Panc1 (cell line): ENCODE results near the gene CIDEA.

Experiments
- POLR2AphosphoS5 ChIP-seq: IDR thresholded peaks from 2 replicates; pipeline ENCODE4 v1.6.1; 2012; ENCODE audit warnings: mild to moderate bottlenecking, low read depth, low read length, moderate library complexity
- TCF7L2 ChIP-seq: IDR thresholded peaks from 2 replicates; pipeline ENCODE4 v1.6.1; 2011; ENCODE audit warnings: mild to moderate bottlenecking, low read depth, low read length, inconsistent platforms
- TF ChIP-seq, protein P1 (sequence below): fragments of 450-650 bp; IDR thresholded peaks from 2 replicates; pipeline ENCODE4 v1.5.1; 2017; ENCODE audit warnings: mild to moderate bottlenecking
- TF ChIP-seq, protein P2 (sequence below), 2 experiments: IDR thresholded peaks; 2 replicates each; pipeline ENCODE4 v1.6.1; 2011 to 2012; ENCODE audit warnings: low read depth in 2 of 2, control low read depth in 1 of 2, low read length in 1 of 2, mild to moderate bottlenecking in 1 of 2, moderate library complexity in 1 of 2; ENCODE audit not compliant: insufficient read depth in 1 of 2

DNA sequence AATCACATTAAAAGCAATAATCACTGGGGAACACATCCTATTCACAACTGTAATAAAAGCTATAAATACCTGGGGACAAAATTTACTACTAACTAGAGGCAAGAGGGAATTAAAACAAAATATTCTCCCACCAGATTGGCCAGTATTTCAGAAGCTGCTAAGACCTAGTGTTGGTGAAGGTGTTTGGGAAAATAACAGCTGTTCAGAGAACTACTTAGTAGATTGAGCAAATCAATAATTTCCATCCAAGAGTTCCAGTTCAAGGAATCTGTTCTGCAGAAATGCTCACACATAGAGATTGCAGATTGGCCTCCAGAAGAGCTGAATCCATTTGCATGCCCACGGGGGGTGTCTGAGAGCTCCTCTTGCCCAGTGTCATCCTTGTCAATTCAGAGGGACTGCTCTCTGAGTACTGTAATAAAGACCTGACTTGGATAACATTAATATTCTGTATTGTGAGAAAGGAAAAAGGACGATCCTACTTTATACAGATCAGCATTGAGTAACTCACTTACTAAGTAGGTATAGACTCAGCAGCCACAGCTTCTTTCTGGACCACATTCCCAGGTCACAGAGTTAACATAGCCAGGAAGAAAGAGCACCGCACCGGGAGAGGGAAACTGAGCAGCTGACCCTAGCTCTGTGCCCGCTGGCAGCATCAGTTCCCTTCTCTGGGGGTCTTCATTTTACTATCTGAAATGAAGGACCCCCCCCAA is 59.5 kb downstream of the CIDEA start:
- TF ChIP-seq, protein P1, sequence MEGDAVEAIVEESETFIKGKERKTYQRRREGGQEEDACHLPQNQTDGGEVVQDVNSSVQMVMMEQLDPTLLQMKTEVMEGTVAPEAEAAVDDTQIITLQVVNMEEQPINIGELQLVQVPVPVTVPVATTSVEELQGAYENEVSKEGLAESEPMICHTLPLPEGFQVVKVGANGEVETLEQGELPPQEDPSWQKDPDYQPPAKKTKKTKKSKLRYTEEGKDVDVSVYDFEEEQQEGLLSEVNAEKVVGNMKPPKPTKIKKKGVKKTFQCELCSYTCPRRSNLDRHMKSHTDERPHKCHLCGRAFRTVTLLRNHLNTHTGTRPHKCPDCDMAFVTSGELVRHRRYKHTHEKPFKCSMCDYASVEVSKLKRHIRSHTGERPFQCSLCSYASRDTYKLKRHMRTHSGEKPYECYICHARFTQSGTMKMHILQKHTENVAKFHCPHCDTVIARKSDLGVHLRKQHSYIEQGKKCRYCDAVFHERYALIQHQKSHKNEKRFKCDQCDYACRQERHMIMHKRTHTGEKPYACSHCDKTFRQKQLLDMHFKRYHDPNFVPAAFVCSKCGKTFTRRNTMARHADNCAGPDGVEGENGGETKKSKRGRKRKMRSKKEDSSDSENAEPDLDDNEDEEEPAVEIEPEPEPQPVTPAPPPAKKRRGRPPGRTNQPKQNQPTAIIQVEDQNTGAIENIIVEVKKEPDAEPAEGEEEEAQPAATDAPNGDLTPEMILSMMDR: no peak
- TF ChIP-seq POLR2AphosphoS5 (no peak), TCF7L2 (no peak)
- TF ChIP-seq, protein P2, sequence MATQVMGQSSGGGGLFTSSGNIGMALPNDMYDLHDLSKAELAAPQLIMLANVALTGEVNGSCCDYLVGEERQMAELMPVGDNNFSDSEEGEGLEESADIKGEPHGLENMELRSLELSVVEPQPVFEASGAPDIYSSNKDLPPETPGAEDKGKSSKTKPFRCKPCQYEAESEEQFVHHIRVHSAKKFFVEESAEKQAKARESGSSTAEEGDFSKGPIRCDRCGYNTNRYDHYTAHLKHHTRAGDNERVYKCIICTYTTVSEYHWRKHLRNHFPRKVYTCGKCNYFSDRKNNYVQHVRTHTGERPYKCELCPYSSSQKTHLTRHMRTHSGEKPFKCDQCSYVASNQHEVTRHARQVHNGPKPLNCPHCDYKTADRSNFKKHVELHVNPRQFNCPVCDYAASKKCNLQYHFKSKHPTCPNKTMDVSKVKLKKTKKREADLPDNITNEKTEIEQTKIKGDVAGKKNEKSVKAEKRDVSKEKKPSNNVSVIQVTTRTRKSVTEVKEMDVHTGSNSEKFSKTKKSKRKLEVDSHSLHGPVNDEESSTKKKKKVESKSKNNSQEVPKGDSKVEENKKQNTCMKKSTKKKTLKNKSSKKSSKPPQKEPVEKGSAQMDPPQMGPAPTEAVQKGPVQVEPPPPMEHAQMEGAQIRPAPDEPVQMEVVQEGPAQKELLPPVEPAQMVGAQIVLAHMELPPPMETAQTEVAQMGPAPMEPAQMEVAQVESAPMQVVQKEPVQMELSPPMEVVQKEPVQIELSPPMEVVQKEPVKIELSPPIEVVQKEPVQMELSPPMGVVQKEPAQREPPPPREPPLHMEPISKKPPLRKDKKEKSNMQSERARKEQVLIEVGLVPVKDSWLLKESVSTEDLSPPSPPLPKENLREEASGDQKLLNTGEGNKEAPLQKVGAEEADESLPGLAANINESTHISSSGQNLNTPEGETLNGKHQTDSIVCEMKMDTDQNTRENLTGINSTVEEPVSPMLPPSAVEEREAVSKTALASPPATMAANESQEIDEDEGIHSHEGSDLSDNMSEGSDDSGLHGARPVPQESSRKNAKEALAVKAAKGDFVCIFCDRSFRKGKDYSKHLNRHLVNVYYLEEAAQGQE (IDR thresholded peaks at IDR 0.05; ENCODE audit: insufficient read depth in 1 of 2, low read depth in 2 of 2, low read length in 1 of 2): no peak
